Stimulated activated CD4-positive, alpha-beta T cell treated with anti-CD3 and anti-CD28 coated beads, Interleukin-2, amount 100 ng/mL, for 24 hours (primary cell): Measurements from ENCODE around the gene ARHGAP22.

Experiments
- DNase-seq, 2 donors: peaks; one replicate each; pipeline ENCODE4 v3.0.0-alpha.2; 2020

ARHGAP22 gene

DNA sequence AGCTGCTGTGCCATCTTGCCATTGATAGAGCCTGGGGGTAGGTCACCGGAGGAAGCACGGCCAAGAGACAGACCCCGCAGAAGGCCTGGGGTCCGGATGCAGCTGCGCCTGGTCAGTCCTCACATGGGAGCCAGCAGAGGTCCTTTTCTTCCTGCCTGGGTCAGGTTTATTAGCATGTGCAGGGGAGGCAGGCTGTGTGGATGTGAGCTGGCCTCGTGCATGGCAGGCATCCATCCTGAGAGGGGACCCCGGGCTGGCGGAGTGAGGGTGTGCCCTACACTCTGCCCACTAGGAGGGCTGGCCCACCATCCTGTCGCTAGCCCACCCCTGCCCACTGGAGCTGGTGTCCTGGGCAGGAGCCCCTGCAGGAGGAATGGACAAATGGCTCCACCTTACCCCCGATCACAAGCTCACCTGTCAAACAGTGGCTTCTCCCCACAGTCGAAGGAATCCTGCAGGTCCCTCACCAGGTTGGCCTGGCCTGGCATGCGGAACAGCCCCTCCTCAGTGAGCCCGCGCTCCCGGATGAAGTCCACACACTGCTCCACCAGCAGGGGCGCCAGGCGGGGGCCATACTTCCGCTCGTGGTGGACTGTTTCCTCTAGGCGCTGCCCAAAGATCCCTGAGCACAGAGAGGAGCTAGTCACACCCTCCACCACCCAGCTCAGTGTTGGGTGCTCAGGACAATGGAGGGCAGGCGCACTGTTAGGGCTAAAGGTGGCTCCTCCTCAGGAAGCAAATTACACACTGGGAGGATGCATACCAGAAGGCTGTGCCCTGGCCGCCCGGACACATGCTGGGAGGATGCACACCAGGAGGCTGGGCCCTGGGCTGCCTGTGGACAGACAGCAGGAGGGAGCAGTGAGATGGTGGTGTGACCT lies 145.4 kb downstream of the ARHGAP22 start:
- DNase-seq = no peak

GRCh38 chr10:48458662-48459048 lies 146.2 kb downstream of the ARHGAP22 start:
- DNase-seq = no peak

GRCh38 chr10:48457949-48458661 lies 146.8 kb downstream of the ARHGAP22 start:
- DNase-seq = no peak

DNA sequence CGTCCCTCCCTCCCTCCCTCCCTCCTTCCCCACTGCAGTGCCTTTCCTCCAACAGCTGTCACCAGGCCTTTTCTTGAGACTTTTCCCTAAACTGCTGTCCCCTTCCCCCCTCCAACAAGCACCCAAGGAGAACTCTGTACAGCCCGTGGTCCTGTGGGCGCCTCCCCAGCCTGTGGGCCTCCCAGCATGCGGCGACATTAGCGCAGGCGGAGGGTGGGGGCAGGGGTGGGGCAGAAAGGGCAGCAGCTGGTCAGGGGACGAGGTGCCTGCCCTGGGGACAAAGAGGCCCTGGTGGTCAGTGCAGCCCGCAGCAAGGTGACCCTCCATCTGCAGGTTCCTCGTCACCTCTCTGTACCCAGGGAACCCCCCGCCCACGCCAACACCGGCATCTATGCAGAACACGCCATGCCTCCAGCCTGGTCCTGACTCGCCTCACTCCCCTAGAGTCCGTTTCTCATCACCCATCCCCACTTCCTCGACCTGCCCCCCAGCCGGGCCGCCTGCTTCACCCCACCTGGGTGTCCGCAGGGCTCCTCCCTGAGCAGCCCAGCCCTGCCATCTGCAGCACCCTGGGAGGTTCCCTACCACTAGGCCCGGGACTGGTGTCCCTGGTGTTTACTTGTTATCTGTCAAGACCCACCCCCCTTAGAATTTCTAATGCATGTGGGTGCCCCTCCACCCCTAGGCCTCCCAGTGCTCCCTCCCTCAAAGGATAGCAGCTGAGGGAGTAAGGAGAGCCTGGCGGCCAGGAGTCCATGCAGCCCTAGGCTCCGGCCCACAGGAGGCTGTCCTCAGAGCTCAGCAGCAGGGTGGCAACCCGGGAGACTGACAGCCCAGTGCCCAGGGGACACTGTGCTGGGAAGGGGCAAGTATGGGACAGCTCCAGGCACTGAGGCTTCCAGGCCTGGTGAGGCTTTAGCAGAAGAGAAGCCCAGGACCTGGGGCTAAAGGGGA lies 147.8 kb downstream of the ARHGAP22 start:
- DNase-seq = no peak

DNA sequence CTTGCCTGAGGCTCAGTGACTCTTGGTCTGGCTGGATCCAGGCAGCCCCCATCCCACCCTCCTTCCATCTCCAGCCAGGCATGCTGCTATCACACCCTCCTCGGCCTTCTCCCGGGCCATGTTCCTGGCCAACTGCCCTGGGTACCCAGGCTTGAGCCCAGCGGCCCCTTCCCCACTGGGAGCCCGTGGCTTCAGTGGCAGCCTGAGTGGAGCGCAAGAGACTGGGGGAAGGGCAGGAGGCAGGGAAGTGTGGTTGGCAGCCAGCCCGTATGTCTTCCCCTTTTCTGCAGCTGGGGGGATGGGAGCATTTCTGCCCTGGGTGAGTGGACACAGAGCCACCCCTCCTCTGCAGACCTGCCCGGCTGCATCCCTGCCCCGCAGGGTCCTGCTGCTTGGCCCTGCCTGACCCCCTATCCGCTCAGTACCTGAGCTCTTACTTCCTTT lies 148.5 kb downstream of the ARHGAP22 start:
- no peak for DNase-seq

DNA sequence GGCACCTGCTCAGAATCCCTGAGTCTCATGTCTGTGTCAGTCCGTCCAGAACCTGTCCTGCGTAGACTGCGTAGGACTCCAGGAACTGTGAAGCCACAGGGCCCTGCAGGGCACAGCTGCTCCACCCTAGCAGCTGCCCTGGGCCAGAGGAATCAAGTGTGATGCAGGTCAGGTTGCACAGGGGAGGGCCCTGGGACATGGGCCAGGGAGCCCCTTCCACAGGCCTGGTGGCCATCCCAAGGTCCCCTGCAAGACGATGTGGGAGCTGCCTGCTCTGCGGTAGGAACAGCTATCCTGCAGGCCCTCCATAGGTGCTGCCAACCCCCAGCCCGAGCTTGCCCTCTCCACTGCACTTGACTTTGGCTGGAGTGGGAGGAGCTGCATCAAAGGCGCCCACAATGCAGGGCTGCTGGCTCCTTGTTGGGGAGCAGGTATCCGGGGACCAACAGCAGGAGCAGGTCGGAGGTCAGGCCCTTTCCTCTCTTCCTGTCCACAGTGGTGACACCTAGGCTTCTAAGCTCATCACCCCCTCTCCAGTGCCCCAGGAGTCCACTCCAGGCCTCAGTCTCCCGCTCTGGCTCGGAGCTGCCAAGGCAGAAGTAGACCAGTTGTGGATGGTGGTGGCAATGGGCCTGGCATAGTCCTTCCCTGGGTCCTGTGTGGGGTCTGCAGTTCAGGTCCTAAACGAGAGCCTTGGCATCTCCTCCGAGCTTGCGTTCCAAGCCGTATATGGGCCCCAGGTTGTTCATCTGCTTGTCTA lies 149.3 kb downstream of the ARHGAP22 start:
- DNase-seq = no peak

GRCh38 chr10:48455055-48455391 lies 149.8 kb downstream of the ARHGAP22 start:
- no peak for DNase-seq

- DNase-seq = no peak
These were observed 150.4 kb downstream of the ARHGAP22 start for GRCh38 chr10:48454302-48455054.

GRCh38 chr10:48453451-48454301 lies 151.2 kb downstream of the ARHGAP22 start:
- no peak for DNase-seq

DNA sequence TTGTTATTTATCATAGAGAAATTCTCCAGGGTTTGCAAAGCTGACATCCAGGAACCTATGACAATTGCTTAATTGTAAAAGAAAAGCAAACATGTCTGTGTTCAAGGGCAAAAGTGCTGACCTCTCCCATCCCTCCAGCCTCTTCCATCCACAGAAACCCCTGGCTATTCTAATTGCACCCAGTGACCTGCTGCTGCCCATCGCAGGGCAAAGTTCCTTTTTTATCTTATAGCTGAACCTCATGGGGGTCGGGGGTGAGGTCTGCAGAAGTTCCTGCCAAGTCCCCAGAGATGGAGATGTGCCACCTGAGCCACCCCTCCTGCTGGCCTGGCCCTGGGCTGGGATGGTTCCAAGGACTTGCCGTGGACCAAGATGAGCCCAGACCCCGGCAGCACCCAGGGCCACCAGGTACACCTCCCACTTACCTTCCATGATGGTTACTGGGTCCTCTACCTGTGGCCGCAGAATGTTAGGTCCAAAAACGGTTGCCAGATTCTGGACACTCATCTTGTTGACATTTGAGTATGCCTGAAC lies 151.9 kb downstream of the ARHGAP22 start:
- DNase-seq = no peak

GRCh38 chr10:48451969-48452878 lies 152.6 kb downstream of the ARHGAP22 start:
- no peak for DNase-seq

DNA sequence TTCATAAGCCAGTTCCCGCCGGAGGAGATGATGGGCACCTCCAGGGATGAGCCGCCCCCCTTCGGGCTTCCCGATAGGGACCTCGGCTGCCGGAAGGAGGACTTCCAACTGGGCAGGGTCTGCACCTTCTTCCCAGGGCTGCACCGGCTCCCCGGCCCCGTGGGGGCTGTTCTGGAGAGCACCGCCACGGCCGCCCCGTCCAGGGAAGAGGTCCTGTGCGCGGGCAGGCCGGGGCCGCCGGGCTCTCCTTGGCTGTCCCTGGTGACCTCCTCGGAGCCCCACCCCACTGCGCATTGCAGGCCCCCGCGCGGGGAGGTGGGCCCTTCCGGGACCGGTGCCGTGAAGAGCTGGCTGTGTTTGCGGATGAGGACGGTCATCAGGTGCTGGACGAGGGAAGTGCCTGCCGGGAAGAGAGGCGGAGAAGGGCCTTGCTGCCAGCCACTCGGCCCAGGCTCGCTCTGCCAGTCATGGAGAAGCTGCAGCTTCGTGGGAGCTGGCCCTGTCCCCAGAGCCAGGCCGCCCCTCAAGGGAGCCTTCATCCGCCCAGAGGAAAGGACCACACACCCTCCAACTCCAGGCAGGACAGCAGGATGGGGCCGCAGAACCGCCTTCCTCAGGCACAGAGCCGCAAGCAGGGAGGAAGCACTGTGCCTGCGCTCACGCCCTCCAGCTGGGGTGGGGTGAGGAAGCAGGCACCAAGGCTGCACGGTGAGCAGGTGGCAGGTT lies 154.0 kb downstream of the ARHGAP22 start:
- DNase-seq = no peak

GRCh38 chr10:48450233-48450740 lies 154.6 kb downstream of the ARHGAP22 start:
- no peak for DNase-seq

- DNase-seq = no peak
These were observed 155.2 kb downstream of the ARHGAP22 start for GRCh38 chr10:48449501-48450232.

DNA sequence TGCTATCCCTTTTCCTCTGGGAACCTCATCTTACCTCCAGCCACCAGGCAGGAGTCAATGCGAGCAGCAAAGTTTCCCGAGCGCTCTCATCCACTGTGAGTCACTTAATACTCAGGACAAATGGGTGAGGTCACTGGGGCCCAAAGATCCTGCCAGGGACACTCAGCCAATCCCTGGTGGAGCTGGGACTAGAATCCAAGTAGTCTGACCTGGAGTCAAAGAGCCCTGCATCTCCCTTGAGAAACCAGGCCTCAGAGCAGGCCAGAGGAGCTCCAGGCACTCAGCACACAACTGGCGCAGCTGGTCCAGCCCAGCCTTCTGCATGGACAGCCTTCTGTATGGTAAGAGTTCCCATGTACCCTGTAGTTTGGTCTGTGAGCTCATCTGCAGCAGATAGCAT lies 156.1 kb downstream of the ARHGAP22 start:
- no peak for DNase-seq

DNA sequence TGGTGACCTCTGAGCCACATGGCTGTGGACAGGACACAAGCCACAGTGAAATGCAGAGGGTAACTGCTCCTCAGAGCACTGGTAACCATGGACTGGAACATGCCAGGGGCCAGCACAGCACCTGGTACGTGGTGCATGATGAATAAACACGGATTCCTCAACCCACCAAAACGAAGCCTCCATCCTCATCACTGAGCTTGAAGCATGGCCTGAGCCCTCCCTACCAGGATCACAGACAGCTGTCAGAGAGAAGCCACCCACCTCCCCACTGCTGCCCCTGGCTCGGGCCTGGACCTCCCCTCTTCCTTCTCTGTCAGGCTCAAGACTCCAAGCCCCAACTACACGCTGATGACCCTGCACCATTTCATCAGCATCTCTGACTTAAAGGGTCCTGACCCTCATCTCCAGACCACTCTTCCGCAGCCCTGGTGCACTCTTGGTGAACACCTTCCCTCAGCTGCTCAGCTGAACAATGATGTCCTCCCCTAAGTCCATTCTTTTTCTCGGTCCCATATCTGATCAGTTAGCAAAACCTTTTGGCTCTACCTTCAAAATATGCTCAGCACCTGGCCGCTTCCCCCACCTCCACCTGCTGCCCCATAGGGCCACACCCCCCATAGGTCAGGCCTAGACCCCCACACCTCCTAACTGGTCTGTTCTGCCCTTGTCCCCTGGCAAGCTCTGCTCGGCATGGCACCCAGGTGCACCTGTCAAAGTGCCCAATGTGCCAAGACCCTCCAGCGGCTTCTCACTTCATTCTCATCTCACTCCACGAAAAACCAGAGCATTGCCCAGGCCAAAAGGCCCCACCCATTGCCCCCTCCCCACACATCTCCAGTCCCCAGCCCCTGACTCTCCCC lies 157.3 kb downstream of the ARHGAP22 start:
- no peak for DNase-seq

- DNase-seq = no peak
These were observed 158.1 kb downstream of the ARHGAP22 start for GRCh38 chr10:48446785-48447184.
